SK-N-SH (cell line): ENCODE measurements around the gene YTHDC2. TPM values are rescaled to one million over a fixed set of nuclear protein-coding genes. Genes with fewer than 3 reads are reported as not detected.

Experiments
- CTCF ChIA-PET: fragments of 300-600, 350-600 bp; formaldehyde crosslinking; extraction: SDS; loops from one replicate; lab custom pipeline; 2021; lab: Yijun Ruan, JAX
- POLR2A ChIA-PET: fragments of 350-600 bp; sonication (Branson Sonifier 250); formaldehyde crosslinking; extraction: SDS; loops from one replicate; lab custom pipeline; 2020; ENCODE audit warnings: antibody characterized with exemption, inconsistent platforms; lab: Yijun Ruan, JAX
- DNase-seq: peaks from one replicate; pipeline ENCODE4 v3.0.0; 2012
- H2AFZ ChIP-seq: fragments of 200-600 bp; sonication (generic); 2 replicates; pipeline ENCODE4 v1.8.1; 2016; ENCODE audit warnings: antibody characterized with exemption, mild to moderate bottlenecking, low read depth
- H3F3A ChIP-seq: fragments of 200-600 bp; sonication (generic); replicated peaks from 2 replicates; pipeline ENCODE3; 2016; ENCODE audit warnings: antibody characterized with exemption, mild to moderate bottlenecking; ENCODE audit not compliant: insufficient read depth
- H3K27ac ChIP-seq, 2 experiments: fragments of 200-500 bp in 1 of 2; fragments of 200-600 bp in 1 of 2; sonication (Bioruptor generic) in 1 of 2; sonication (generic), shearing (Covaris generic) in 1 of 2; 2 replicates each; pipeline versions ENCODE4 v1.5.1 to v1.6.1; 2014 to 2016; ENCODE audit warnings: low read depth in 2 of 2, inconsistent platforms in 1 of 2, low read length in 1 of 2, mild to moderate bottlenecking in 1 of 2, mixed read lengths in 1 of 2
- H3K27me3 ChIP-seq: fragments of 200-600 bp; sonication (generic), shearing (Covaris generic); 2 replicates; pipeline ENCODE4 v1.6.1; 2016; ENCODE audit warnings: mixed run types; ENCODE audit not compliant: insufficient read depth
- H3K36me3 ChIP-seq, 2 experiments: fragments of 200-500 bp in 1 of 2; fragments of 200-600 bp in 1 of 2; sonication (Bioruptor generic) in 1 of 2; sonication (generic) in 1 of 2; replicated peaks in 1 of 2; 2 replicates each; pipeline versions ENCODE3 to v1.5.1; 2014 to 2016; ENCODE audit warnings: low read length in 1 of 2, mild to moderate bottlenecking in 1 of 2; ENCODE audit not compliant: insufficient read depth in 2 of 2, control insufficient read depth in 1 of 2
- H3K4me1 ChIP-seq, 2 experiments: fragments of 200-500 bp in 1 of 2; fragments of 200-600 bp in 1 of 2; sonication (Bioruptor generic) in 1 of 2; sonication (generic), shearing (Covaris generic) in 1 of 2; 2 replicates each; pipeline versions ENCODE4 v1.5.1 to v1.6.1; 2014 to 2016; ENCODE audit warnings: low read depth in 1 of 2, low read length in 1 of 2, mixed run types in 1 of 2; ENCODE audit not compliant: insufficient read depth in 2 of 2, control insufficient read depth in 1 of 2
- H3K4me2 ChIP-seq: fragments of 200-600 bp; sonication (generic), shearing (Covaris generic); 2 replicates; pipeline ENCODE4 v1.6.1; 2017; ENCODE audit warnings: mixed run types
- H3K4me3 ChIP-seq, 2 experiments: fragments of 200-500 bp in 1 of 2; fragments of 200-600 bp in 1 of 2; sonication (Bioruptor generic) in 1 of 2; sonication (generic), shearing (Covaris generic) in 1 of 2; 2 replicates each; pipeline versions ENCODE4 v1.5.1 to v1.8.1; 2014 to 2016; ENCODE audit warnings: low read depth in 2 of 2, inconsistent platforms in 1 of 2, low read length in 1 of 2, mild to moderate bottlenecking in 1 of 2, mixed read lengths in 1 of 2, moderate library complexity in 1 of 2
- H3K79me2 ChIP-seq: fragments of 200-600 bp; sonication (generic); 2 replicates; pipeline ENCODE4 v1.8.1; 2017; ENCODE audit warnings: mild to moderate bottlenecking; ENCODE audit not compliant: insufficient read depth
- H3K9ac ChIP-seq: fragments of 200-600 bp; sonication (generic); 2 replicates; pipeline ENCODE4 v1.6.1; 2017; ENCODE audit warnings: mixed run types
- H3K9me2 ChIP-seq: fragments of 200-600 bp; sonication (generic); 2 replicates; pipeline ENCODE4 v1.6.1; 2017; ENCODE audit warnings: mixed run types
- H3K9me3 ChIP-seq: fragments of 200-600 bp; sonication (generic); 2 replicates; pipeline ENCODE4 v1.6.1; 2017; ENCODE audit warnings: mixed run types, mild to moderate bottlenecking, moderate library complexity
- H4K20me1 ChIP-seq: fragments of 200-600 bp; sonication (generic); 2 replicates; pipeline ENCODE4 v1.6.1; 2017; ENCODE audit warnings: mild to moderate bottlenecking, mixed run types; ENCODE audit not compliant: insufficient read depth
- CHD2 ChIP-seq: fragments of 150-350 bp; IDR thresholded peaks from 2 replicates; pipeline ENCODE4 v1.6.1; 2018; ENCODE audit warnings: low read length; ENCODE audit not compliant: partially characterized antibody
- CTCF ChIP-seq: fragments of 200-600 bp; sonication (generic); IDR thresholded peaks from 2 replicates; pipeline ENCODE4 v1.6.1; 2017; ENCODE audit warnings: antibody characterized with exemption, mild to moderate bottlenecking, moderate library complexity
- EP300 ChIP-seq, 2 experiments: IDR thresholded peaks; 2 replicates each; pipeline versions ENCODE4 v1.4.0 to v1.6.1; 2012; ENCODE audit warnings: borderline replicate concordance in 1 of 2, low read depth in 1 of 2, low read length in 1 of 2
- EZH2phosphoT487 ChIP-seq: fragments of 200-600 bp; sonication (generic); IDR thresholded peaks from 2 replicates; pipeline ENCODE4 v1.6.1; 2017; ENCODE audit warnings: low read depth, mixed run types, mild to moderate bottlenecking, antibody characterized with exemption, moderate library complexity, borderline replicate concordance
- FOSL2 ChIP-seq: IDR thresholded peaks from 2 replicates; pipeline ENCODE4 v1.4.0; 2012; ENCODE audit warnings: low read depth, mild to moderate bottlenecking, moderate library complexity, borderline replicate concordance
- FOXM1 ChIP-seq: IDR thresholded peaks from 2 replicates; pipeline ENCODE4 v1.4.0; 2012; ENCODE audit warnings: low read depth, mild to moderate bottlenecking
- MEF2A ChIP-seq: IDR thresholded peaks from 2 replicates; pipeline ENCODE4 v1.4.0; 2012; ENCODE audit warnings: low read depth, borderline replicate concordance
- NFIC ChIP-seq: IDR thresholded peaks from 2 replicates; pipeline ENCODE4 v1.4.0; 2012; ENCODE audit warnings: borderline replicate concordance
- PBX3 ChIP-seq: IDR thresholded peaks from 2 replicates; pipeline ENCODE4; 2012
- RAD21 ChIP-seq: IDR thresholded peaks from 2 replicates; pipeline ENCODE4 v1.6.1; 2012; ENCODE audit warnings: mild to moderate bottlenecking, low read length
- RCOR1 ChIP-seq: fragments of 150-350 bp; IDR thresholded peaks from 2 replicates; pipeline ENCODE4 v1.6.1; 2017; ENCODE audit warnings: antibody characterized with exemption, low read length
- REST ChIP-seq: IDR thresholded peaks from 2 replicates; pipeline ENCODE4 v1.6.1; 2012; ENCODE audit warnings: mild to moderate bottlenecking, low read depth, low read length, moderate library complexity
- RFX5 ChIP-seq: IDR thresholded peaks from 2 replicates; pipeline ENCODE4 v1.6.1; 2012; ENCODE audit warnings: mild to moderate bottlenecking, improper control_type of control experiment, low read length
- SMC3 ChIP-seq: IDR thresholded peaks from 2 replicates; pipeline ENCODE4 v1.6.1; 2012; ENCODE audit warnings: low read depth, low read length, improper control_type of control experiment
- TAF1 ChIP-seq: IDR thresholded peaks from 2 replicates; pipeline ENCODE4 v1.6.1; 2012; ENCODE audit warnings: low read depth, mild to moderate bottlenecking, low read length, moderate library complexity, borderline replicate concordance
- TEAD4 ChIP-seq: IDR thresholded peaks from 2 replicates; pipeline ENCODE4 v1.4.0; 2012; ENCODE audit warnings: mild to moderate bottlenecking, borderline replicate concordance; ENCODE audit not compliant: insufficient read depth
- ZBTB33 ChIP-seq: IDR thresholded peaks from 2 replicates; pipeline ENCODE4 v1.4.0; 2012; ENCODE audit warnings: low read depth, borderline replicate concordance
- WGBS: methylation state at CpG from one replicate; pipeline ENCODE4 v1.1.6; 2017; ENCODE audit warnings: low lambda C conversion rate; 5-methylcytosine and 5-hydroxymethylcytosine counted together
- polyA plus RNA-seq, 3 experiments: library from polyadenylated mRNA; depleted of rRNA; stranded (reverse); fragments of >200 nt; gene quantifications; 2 replicates each; pipeline ENCODE4 v1.2.3, GENCODE V29; 2012

Gene YTHDC2
- polyA plus RNA-seq, 1 of the 3 experiments (the other 2 are of a cell fraction), result 3.5 TPM

GRCh38 chr5:113493446-113493845 lies 20.0 kb upstream of the YTHDC2 start:
- H3K9ac ChIP-seq, result no peak overlapping the region
- ChIA-PET CTCF (interaction anchor here (0.6 to 1.2 kb wide), 2 partner anchors 113 to 1987 kb away, joined by 3 to 4 read pairs; no protein-coding TSS in a partner anchor), POLR2A (no interaction called here)
- DNase-seq, result no peak
- H3K27me3 ChIP-seq, result no peaks in the 10 kb centered on the region; the same call in 1 of the 2 replicates
- H3K4me1 ChIP-seq, result peaks cover 5% of the 10 kb centered on the region in 2 experiments; a peak in 3 of 4 replicates
- 90% methylated on average over 1 of the region's 1 CpG for WGBS
- H2AFZ ChIP-seq, result no peak overlapping the region
- no peaks in the 10 kb centered on the region for H4K20me1 ChIP-seq
- H3K27ac ChIP-seq, result no peak overlapping the region
- H3F3A ChIP-seq, result peaks cover 8% of the 10 kb centered on the region
- H3K9me3 ChIP-seq, result peaks cover 8% of the 10 kb centered on the region; the same call in 1 of the 2 replicates
- H3K9me2 ChIP-seq, result no peaks in the 10 kb centered on the region
- H3K79me2 ChIP-seq, result no peaks in the 10 kb centered on the region
- H3K36me3 ChIP-seq, result no peaks in the 10 kb centered on the region
- TF ChIP-seq EZH2phosphoT487 (no peak), CHD2 (no peak), NFIC (no peak), FOSL2 (no peak), RAD21 (no peak), SMC3 (no peak), ZBTB33 (no peak), TAF1 (no peak), RFX5 (no peak), TEAD4 (no peak), PBX3 (no peak), MEF2A (no peak)
- no peak overlapping the region for H3K4me3 ChIP-seq
- H3K4me2 ChIP-seq, result no peak overlapping the region

- ChIA-PET CTCF (interaction anchor here (0.9 kb wide), 1 partner anchor 116 kb away, joined by 3 read pairs; no protein-coding TSS in a partner anchor), POLR2A (no interaction called here)
- DNase-seq, result no peak
- no peak overlapping the region for H3K27ac ChIP-seq
- no peak overlapping the region for H3K4me3 ChIP-seq
- no peaks in the 10 kb centered on the region; a peak in 1 of 4 replicates for H3K4me1 ChIP-seq
- no peaks in the 10 kb centered on the region for H3F3A ChIP-seq
- H3K9me3 ChIP-seq, result peaks cover 4% of the 10 kb centered on the region; the same call in 1 of the 2 replicates
- no peak overlapping the region for H3K4me2 ChIP-seq
- no peaks in the 10 kb centered on the region for H3K9me2 ChIP-seq
- H3K9ac ChIP-seq, result no peak overlapping the region
- no peaks in the 10 kb centered on the region for H4K20me1 ChIP-seq
- no peaks in the 10 kb centered on the region for H3K36me3 ChIP-seq
- WGBS, result 45% methylated on average over 1 of the region's 1 CpG
- H3K79me2 ChIP-seq, result no peaks in the 10 kb centered on the region
- H3K27me3 ChIP-seq, result no peaks in the 10 kb centered on the region; the same call in 1 of the 2 replicates
- no peak overlapping the region for H2AFZ ChIP-seq
- TF ChIP-seq PBX3, result no peak
- TF ChIP-seq CTCF, result no peak
- TF ChIP-seq REST, result no peak
- no peak for TF ChIP-seq RCOR1
- no peak for TF ChIP-seq FOXM1
- no peak for TF ChIP-seq EP300 (IDR thresholded peaks at IDR 0.05; ENCODE audit: borderline replicate concordance in 1 of 2, low read depth in 1 of 2, low read length in 1 of 2)
- TF ChIP-seq NFIC, result no peak
- no peak for TF ChIP-seq RAD21
- TF ChIP-seq CHD2, result no peak
Observed at GRCh38 chr5:113495422-113495841, 18.1 kb upstream of the YTHDC2 start.
